HT1080 (cell line): ENCODE measurements around the gene DOCK1. TPM values are rescaled to one million over a fixed set of nuclear protein-coding genes. Genes with fewer than 3 reads are reported as not detected.

Experiments used
- DNase-seq: peaks from one replicate; pipeline ENCODE4 v3.0.0-alpha.2; 2015; ENCODE audit warnings: low read depth
- total RNA-seq: library from RNA; depleted of rRNA; stranded (reverse); fragments of >200 nt; shearing (Covaris generic); gene quantifications from 2 replicates; pipeline ENCODE4 v1.2.3, GENCODE V29; 2014

DOCK1 gene
- total RNA-seq, 1 experiment from 2014 or later = 28.6 TPM

DNA sequence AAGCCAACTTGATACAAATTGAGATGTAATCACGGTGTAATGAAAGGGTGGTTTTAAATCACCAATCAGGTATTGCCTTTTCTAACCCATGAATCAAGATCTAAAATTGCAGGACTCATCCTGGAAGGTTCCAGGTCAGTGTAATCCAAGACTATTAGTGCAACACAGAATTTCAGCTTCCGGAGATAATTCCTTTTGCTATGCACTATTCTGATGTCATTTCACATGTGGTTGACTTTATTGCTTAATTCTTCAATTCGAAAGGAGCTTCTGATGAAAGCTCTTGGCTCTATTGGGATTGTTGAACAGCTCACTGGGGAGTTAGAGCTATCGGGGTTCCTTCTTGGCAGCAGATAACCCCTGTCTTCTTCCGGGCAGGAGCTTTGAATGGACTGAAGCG, 438.6 kb downstream of the DOCK1 start:
- DNase-seq = no peak

DNA sequence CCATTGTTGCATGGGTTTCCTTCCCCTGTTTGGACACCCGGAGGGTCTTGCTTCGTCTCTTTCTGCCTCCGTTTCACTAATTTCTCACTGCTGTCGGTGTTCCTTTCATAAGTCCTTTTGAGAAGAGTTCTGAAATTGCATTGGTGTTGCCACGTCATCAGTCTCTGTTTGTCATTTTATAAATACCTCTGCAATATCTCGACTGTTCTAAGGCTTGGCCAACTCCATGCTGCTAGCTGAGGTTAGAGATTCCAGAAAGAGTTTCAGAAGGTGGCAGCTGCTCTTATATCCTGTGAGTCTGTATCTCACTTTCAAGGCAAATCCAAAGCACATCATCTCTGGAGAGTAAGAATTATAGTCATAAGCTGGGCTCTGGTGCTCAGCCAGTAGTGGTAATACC, 439.1 kb downstream of the DOCK1 start:
- DNase-seq = no peak

DNA sequence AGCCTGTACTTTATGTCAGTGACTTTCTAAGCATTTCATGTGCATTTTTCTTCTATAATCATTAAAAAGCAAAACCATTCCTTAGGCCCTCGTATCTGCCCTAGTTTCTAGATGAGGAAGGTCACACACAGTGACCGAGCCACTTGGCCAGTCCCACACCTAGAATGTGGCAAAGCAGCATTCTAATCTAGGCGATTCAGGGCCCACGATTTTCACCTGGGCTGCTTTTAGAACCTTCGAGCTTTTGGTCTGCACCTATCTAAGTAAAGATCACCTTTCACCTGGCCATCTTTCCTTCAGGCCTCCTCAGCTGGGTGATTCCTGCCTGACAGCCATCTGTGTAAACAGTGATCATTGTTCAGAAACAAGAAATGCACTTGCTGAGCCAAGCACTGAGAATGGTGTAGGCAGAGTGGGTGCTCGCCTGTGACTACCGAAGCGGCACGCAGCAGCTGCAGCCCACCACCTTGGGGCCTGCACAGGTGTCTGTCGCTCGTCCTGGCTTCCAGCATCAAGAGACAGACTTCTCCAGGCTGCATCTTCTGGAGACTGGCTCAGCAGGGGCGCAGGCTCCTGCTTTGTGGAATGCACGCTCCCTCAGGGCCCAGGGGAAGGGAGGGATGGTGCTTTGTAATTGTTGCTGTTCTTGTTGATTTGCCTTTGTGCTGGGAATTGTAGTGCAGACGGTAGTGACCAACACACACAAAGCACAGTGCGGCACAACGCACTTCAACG, 440.2 kb downstream of the DOCK1 start:
- DNase-seq = no peak

GRCh38 chr10:127346604-127347003, 441.4 kb downstream of the DOCK1 start:
- no peak for DNase-seq

GRCh38 chr10:127347202-127347959, 442.2 kb downstream of the DOCK1 start:
- no peak for DNase-seq

GRCh38 chr10:127349737-127350136, 444.5 kb downstream of the DOCK1 start:
- peak; percentile 3 for DNase-seq

GRCh38 chr10:127351542-127351941, 446.3 kb downstream of the DOCK1 start:
- DNase-seq = no peak

DNA sequence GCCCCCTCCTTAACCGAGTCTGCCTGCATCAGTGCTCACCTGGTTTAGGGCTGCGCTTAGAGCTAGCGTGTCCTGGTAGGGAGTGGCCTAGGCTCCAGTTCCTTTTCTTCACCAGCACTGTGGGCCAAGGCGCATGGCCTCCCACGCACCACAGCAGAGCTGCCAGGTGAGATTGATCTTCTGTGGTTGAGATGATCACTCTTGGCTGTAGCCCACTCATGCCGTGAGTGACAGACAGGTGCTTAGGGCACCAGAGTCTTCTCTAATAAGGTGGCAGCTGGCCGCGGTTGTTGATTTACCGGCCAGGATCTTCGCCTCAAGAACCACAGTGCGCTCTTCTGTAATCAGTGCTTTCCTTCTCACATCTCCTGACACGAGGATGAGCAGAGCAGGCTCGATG, 448.3 kb downstream of the DOCK1 start:
- no peak for DNase-seq

DNA sequence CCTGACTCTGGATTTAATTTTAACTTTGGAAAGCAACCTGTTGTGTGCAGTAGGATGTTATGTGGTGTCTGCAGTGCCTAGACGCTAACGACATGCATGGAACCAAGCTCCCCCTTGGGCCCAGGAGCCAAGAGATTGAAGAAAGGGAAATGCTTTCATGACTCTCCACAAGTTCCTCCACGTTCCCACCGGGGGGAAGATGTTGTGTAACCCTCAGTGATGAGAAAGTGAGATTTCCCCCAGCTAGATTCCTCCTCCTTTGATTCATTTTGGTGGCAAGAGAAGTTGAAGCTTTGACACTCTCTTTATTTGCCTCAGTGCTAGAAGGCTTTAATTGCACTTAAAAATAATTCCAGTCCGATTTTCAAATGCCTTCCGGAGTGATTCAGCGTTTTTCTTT, 449.0 kb downstream of the DOCK1 start:
- DNase-seq = no peak

- DNase-seq = no peak
Measured at GRCh38 chr10:127354992-127355391, 449.8 kb downstream of the DOCK1 start.

GRCh38 chr10:127356360-127356759, 451.1 kb downstream of the DOCK1 start:
- no peak for DNase-seq

DNA sequence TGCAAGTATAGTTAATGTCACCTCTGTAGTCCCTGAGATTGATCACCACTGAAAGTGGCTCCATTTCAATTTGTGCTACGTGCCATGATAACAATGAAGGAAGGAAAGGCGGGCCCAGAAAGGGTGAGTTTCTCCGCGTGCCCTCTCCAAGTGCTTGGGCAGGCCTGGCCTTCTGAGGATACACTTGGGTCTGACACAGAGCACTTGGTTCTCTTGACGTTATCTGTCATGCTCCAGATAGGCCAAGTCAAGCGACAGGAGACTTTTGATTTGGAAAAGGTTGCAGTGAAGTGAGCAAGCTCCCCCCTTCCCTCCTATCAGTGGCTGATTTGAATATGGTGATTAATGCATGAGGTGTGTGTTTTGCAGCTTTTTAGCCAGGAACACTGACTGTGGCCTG, 452.0 kb downstream of the DOCK1 start:
- DNase-seq = no peak

GRCh38 chr10:127358337-127358736, 453.1 kb downstream of the DOCK1 start:
- DNase-seq = no peak

DNA sequence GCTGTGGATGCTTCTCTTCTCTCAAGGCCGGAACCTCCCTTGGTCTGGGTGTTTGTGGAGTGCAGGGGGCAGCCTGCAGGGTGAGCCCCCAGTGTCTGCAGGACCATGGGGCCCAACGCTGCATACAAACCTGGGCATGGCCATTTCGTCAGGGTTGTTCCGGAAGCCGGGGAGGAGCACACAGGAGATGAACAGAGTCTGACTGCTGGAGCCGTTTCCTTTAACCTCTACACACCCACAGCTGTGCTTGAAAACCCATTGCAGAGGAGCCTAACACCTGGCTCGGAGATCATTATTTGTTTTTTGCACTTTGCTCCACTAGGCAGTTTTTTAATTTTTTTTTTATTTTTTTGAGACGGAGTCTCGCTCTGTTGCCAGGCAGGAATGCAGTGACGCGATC, 458.8 kb downstream of the DOCK1 start:
- DNase-seq = no peak

- no peak for DNase-seq
Measured at GRCh38 chr10:127368101-127368500, 462.9 kb downstream of the DOCK1 start.

DNA sequence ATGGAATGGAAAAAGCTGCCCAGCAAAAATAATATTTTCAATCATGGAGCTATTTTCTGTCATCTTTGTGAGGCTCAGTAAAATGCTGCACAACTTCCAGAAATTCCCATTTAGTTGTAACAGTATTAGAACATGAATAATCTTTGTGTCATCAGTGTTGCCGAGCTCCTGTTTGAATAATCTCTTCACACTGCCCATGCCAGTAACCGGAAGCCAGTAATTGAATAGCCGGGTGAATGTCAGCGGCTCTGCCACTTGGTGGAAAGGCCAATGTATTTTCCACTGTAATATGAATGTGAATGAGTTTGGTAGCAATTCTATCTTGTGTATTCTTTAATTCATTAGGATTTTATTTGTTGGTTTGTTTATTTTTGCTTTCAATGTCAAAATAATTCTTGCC, 463.7 kb downstream of the DOCK1 start:
- DNase-seq = no peak

DNA sequence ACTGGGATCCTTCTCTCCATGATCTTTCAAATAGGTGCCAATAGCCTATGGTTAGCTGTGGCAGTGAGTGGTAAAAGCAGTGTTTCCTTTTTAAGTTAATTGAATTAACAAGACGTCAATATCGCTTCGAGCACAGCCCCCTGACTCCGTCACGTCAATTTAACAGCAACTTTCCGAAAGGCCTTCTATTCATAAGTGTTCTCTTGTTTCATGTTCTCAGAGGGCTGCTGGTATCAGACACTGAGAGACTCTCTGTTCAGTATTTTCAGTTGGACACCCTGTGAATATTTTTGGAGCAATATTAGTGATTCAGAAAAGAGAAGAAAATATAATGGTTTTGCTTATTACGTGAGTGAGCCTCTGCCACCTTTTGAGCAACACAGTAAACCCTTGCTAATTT, 465.4 kb downstream of the DOCK1 start:
- DNase-seq = no peak

GRCh38 chr10:127372361-127372760, 467.1 kb downstream of the DOCK1 start:
- no peak for DNase-seq

DNA sequence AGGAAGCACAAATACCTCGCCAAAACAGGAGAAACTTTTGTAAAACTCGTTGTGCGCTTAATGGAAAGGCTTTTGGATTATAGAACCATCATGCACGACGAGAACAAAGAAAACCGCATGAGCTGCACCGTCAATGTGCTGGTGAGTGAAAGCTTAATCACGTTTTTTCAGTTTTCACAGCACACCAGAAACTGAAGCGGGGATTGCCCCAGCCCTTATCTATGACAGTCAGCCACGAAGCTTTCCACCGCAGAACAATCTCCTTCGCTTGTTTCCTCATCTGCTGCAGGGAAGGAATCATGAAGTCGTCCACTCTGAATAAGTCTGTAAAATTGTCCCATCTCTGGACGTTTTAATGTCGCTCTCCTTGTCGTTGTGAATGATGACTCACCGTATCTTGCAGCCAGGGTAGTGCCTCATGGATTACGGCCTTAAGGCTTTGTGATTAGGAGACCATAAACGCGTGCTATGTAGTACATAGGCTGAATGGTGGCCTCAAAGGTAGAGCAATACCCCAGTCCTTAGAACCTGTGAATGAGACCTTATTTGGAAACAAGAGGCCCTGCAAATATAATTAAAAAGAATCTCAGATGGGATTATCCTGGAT, 468.9 kb downstream of the DOCK1 start:
- DNase-seq = no peak

DNA sequence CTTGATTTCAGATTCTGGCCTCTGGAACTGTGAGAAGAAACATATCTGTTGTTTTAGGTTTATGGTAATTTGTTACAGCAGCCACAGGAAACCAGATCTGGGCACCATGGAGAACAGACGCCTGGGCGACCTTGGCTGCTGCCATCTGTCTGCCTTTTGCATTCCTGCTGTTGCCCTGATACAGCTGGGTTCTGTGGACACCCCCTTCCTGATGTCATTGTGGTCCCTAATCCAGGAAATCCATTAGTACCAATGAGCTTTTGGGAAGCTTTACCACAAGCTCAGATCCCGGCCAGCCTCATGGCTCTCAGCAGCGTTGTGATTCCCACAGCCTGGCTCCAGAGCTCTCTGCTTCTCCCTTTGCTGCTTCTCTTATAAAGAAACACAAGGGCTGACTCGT, 469.7 kb downstream of the DOCK1 start:
- no peak for DNase-seq

DNA sequence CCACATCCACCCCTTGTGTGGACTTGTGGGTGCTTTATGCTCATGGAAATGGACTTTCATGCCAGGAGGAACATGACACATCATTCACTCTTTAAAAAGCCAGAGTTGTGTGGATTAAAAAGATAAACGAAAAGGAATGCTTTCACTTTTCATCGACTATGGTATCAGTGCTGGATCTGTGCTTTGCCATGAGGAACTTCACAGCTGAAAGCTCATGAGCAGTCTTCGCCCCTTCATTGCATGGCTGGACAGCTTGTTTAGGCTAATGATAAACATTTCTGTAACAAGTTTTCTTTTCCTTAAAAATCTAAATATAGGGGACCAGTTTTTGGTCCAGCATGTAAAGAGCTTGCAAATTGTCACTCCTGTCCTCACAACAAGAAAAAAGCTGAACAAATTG, 470.2 kb downstream of the DOCK1 start:
- DNase-seq = no peak

DNA sequence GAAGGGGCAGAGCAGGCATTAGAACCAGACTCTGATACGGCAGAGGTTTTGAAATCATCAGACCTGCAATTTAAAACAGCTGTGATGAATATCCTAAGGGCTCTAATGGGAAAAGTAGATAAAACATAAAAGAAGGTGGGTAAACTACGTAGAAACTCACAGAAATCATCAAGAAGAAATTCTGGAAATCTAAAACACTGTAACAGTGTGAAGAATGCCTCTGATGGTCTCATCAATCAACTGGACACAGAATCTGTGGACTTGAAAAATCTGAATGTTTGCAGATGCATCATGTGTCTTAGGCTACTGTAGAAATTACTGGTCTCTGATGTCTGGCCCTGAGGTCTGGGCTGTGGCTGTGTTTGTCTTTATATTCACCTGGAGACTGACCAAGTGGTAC, 470.8 kb downstream of the DOCK1 start:
- DNase-seq = no peak

DNA sequence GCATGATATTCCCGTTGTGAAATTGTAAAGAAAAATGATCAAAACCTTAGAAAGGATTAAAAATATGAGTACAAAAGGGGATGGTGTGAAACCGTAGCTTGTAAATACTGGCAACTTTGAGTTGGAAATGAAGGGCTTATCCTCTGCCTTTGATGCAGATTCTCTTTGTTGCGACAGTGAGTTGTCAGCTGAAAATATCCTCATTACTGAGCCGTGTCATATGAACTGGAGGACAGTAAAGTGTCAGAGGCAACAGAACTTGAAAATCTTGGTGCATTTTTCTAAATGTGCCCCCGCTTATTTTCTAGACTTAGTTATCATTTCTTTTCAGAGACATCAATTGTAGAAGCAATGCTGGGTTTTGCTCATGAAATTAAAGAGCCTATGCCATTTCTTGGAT, 473.4 kb downstream of the DOCK1 start:
- DNase-seq = no peak
